Activated CD4-positive, alpha-beta memory T cell treated with anti-CD3 and anti-CD28 coated beads for 36 hours (primary cell): ENCODE measurements around the gene SLA2. TPM values are rescaled to one million over a fixed set of nuclear protein-coding genes. Genes with fewer than 3 reads are reported as not detected.
A peak's percentile ranks its signal among the peaks of the same experiment; 100 is the strongest.

Experiments used
- CTCF ChIA-PET: fragments of 350-600 bp; sonication (Branson Sonifier 250); formaldehyde crosslinking; loops from one replicate; lab custom pipeline; 2021; ENCODE audit warnings: antibody characterized with exemption, inconsistent platforms; lab: Charles Lee
- POLR2A ChIA-PET: fragments of 350-600 bp; sonication (Branson Sonifier 250); formaldehyde crosslinking; loops from one replicate; lab custom pipeline; 2021; ENCODE audit warnings: antibody characterized with exemption; lab: Charles Lee
- DNase-seq: peaks from one replicate; pipeline ENCODE4 v3.0.0-alpha.2; 2020
- H3K27ac Mint-ChIP-seq: one replicate; pipeline ENCODE4 v1.8.0; 2021; ENCODE audit warnings: mixed read lengths
- H3K27me3 Mint-ChIP-seq: one replicate; pipeline ENCODE4 v1.8.0; 2021; ENCODE audit warnings: mixed read lengths
- H3K36me3 Mint-ChIP-seq: one replicate; pipeline ENCODE4 v1.8.0; 2021; ENCODE audit warnings: mixed read lengths
- H3K4me1 Mint-ChIP-seq: one replicate; pipeline ENCODE4 v1.8.0; 2021; ENCODE audit warnings: low read depth, mixed read lengths
- H3K4me3 Mint-ChIP-seq: one replicate; pipeline ENCODE4 v1.8.0; 2021; ENCODE audit warnings: mild to moderate bottlenecking, mixed read lengths
- H3K9me3 Mint-ChIP-seq: one replicate; pipeline ENCODE4 v1.8.0; 2021; ENCODE audit warnings: mixed read lengths
- intact Hi-C: fragments of 100-400 bp; cut with micrococcal nuclease; formaldehyde crosslinking; loops from one replicate; pipeline ENCODE4 v1.15.1; 2023
- total RNA-seq, 2 experiments: library from RNA; stranded (reverse); gene quantifications; one replicate each; pipeline ENCODE4 v1.2.3, GENCODE V29; 2021

SLA2 gene
- total RNA-seq, 2 experiments from 2014 or later, result 47.1 to 47.7 TPM

DNA sequence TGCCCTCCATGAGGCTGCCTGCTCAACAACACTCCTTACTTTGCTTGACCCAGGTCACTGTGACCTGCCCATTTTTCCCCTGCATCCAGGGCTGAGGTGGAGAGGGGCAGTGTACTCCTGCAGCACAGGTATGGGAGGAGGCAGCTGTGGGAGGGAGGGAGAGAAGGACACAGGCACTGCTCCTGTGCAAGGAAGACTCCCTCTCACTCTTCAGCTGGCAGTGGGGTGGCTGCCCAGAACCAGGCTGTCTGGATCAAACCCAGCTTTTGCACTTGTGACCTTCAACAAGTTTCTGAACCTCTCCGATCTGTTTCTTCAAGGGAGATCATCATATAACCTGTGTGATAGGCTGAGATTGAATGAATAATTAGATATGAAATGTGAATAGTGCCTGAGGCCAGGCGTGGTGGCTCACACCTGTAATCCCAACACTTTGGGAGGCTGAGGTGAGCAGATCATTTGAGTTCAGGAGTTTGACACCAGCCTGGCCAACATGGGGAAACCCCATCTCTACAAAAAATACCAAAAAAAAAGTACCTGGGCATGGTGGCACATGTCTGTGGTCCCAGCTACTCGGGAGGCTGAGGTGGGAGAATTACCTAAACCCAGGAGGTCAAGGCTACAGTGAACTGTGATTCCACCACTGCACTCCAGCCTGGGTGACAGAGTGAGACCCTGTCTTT lies 58.5 kb downstream of the SLA2 start:
- ChIA-PET CTCF (interaction anchor here (0.6 to 1.9 kb wide), 4 partner anchors 13 to 149 kb away, joined by 3 to 12 read pairs (median 3); partner anchors contain the start of gene TGIF2), POLR2A (interaction anchor here (1.5 to 2.1 kb wide), 2 partner anchors 12 to 14 kb away, joined by 5 to 6 read pairs; partner anchors contain the start of gene TGIF2)
- Mint-ChIP-seq H3K4me1 (peaks cover 28% of the 10 kb centered on the region), H3K27me3 (no peaks in the 10 kb centered on the region), H3K9me3 (no peaks in the 10 kb centered on the region), H3K4me3 (no peak overlapping the region), H3K27ac (peak overlapping the region; percentile 24), H3K36me3 (peaks cover 26% of the 10 kb centered on the region)
- intact Hi-C loops, result no loop called here
- no peak for DNase-seq

DNA sequence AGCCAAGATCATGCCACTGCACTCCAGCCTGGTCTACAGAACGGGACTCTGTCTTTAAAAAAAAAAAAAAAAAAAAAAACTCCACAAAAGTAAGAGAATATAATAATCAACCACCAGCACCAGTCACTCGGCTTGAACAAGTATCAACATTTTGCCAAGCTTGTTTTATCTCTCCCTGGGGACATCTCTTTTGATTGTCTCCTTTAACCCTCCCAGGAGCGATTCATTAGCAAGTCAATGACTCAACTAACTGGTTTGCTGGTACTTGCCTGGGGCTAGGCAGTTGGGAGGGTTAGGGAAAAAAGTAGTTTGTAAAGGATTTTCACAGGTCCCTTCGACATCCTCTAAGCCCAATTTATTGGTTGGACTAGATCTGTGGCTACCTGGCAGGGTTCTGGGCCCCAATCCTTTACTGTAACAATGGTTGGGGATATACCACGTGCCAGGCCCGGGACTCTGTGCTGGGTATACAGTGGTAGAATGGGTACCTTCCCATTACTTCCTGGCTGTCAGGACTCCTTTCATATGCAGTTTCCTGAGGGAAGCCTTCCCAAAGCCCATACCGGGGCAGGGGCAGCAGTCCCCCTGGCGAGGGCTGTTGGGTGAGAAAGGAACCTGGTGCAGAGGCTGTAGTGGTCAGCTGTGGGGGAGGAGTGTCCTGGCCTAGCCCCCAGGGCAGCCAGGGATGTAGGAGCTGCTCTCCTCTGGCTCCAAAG lies 60.4 kb downstream of the SLA2 start:
- H3K27ac Mint-ChIP-seq, result no peak overlapping the region
- CTCF ChIA-PET, result interaction anchor here (0.7 to 2.0 kb wide), 2 partner anchors 8 to 11 kb away, joined by 4 to 6 read pairs; no protein-coding TSS in a partner anchor
- no peak overlapping the region for H3K4me3 Mint-ChIP-seq
- H3K27me3 Mint-ChIP-seq, result no peaks in the 10 kb centered on the region
- intact Hi-C loops, result no loop called here
- H3K4me1 Mint-ChIP-seq, result peaks cover 24% of the 10 kb centered on the region
- H3K9me3 Mint-ChIP-seq, result no peaks in the 10 kb centered on the region
- POLR2A ChIA-PET, result interaction anchor here (0.6 kb wide), 1 partner anchor 9 kb away, joined by 4 read pairs; no protein-coding TSS in a partner anchor
- peaks cover 28% of the 10 kb centered on the region for H3K36me3 Mint-ChIP-seq
- no peak for DNase-seq

DNA sequence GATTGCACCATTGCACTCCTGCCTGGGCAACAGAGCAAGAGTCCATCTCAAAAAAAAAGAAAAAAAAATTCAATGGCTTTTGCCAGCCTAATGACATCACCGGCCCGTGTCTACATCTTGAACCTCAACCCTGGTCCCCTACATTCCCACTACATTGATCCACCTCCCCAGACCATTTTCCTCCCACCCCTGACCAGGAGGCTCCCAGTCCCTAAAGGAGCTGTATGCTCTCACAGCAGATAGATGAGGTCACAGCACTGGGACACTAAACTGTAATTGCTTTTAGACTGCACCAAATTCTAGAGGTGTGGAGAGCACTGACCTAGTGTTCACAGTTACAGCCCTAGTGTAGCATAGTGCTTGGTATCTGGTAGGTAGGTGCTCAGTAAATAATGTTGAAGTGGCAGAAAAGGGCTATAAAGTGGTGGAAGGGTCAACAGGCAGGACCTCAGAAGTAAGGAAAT lies 61.9 kb downstream of the SLA2 start:
- peak overlapping the region; percentile 26 for H3K27ac Mint-ChIP-seq
- ChIA-PET CTCF (interaction anchor here (1.2 kb wide), 1 partner anchor 10 kb away, joined by 4 read pairs; no protein-coding TSS in a partner anchor), POLR2A (interaction anchor here (1.6 kb wide), 1 partner anchor 12 kb away, joined by 3 read pairs; no protein-coding TSS in a partner anchor)
- H3K36me3 Mint-ChIP-seq, result peaks cover 41% of the 10 kb centered on the region
- no peak overlapping the region for H3K4me3 Mint-ChIP-seq
- intact Hi-C loops, result no loop called here
- H3K27me3 Mint-ChIP-seq, result no peaks in the 10 kb centered on the region
- H3K9me3 Mint-ChIP-seq, result no peaks in the 10 kb centered on the region
- peaks cover 27% of the 10 kb centered on the region for H3K4me1 Mint-ChIP-seq
- DNase-seq, result no peak

DNA sequence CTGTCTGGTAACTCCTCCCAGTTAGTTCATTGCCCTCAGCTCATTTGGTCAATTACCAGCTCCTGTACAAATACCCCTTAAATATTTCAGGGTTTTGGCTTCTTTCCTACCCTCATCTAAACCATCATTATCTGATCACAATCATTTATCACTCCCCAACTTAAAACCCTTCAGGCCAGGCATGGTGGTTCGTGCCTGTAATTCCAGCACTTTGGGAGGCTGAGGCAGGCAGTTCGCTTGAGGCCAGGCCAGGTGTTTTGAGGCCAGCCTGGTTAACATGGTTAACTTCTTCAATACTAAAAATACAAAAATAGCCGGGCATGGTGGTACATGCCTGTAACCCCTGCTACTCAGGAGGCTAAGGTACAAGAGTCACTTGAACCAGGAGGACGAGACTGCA lies 63.2 kb downstream of the SLA2 start:
- CTCF ChIA-PET, result no interaction called here
- intact Hi-C loops, result loop anchor here (1.0 kb wide), 1 partner anchor 11 kb away; no protein-coding TSS in a partner anchor

DNA sequence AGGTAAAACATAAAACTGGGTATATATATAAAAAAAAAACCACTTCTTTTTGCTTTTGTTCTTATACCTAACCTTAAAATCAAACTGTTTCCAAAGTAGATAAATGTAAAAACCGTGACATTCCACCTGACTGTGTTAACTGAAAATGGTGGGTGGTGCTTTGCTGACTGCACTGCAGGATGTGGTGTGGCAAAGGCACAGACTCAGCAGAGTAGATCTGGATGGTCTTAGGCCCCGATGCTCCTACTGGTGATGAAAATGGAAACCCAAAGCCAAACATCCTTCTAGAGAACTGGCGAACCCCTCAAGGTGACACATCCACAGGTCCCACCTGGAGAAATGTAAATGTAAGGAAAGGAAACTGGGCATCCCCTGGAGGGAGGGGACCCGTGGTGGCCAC lies 63.7 kb downstream of the SLA2 start:
- peaks cover 25% of the 10 kb centered on the region for H3K4me1 Mint-ChIP-seq
- DNase-seq, result peak; percentile 60
- no peaks in the 10 kb centered on the region for H3K27me3 Mint-ChIP-seq
- H3K36me3 Mint-ChIP-seq, result peaks cover 38% of the 10 kb centered on the region
- intact Hi-C loops, result loop anchor here (1.0 kb wide), 1 partner anchor 12 kb away; no protein-coding TSS in a partner anchor
- H3K9me3 Mint-ChIP-seq, result no peaks in the 10 kb centered on the region
- H3K27ac Mint-ChIP-seq, result peak overlapping the region; percentile 84
- ChIA-PET POLR2A (interaction anchor here (1.6 kb wide), 1 partner anchor 13 kb away, joined by 3 read pairs; no protein-coding TSS in a partner anchor), CTCF (no interaction called here)
- no peak overlapping the region for H3K4me3 Mint-ChIP-seq

More for the DNA sequence above, 63.2 kb downstream of the SLA2 start:
- Mint-ChIP-seq H3K36me3 (peaks cover 43% of the 10 kb centered on the region), H3K4me3 (no peak overlapping the region), H3K4me1 (peaks cover 29% of the 10 kb centered on the region), H3K9me3 (no peaks in the 10 kb centered on the region), H3K27me3 (no peaks in the 10 kb centered on the region), H3K27ac (peak overlapping the region; percentile 84)
- no peak for DNase-seq
- POLR2A ChIA-PET, result interaction anchor here (0.6 to 1.6 kb wide), 2 partner anchors 8 to 13 kb away, joined by 3 read pairs; no protein-coding TSS in a partner anchor

DNA sequence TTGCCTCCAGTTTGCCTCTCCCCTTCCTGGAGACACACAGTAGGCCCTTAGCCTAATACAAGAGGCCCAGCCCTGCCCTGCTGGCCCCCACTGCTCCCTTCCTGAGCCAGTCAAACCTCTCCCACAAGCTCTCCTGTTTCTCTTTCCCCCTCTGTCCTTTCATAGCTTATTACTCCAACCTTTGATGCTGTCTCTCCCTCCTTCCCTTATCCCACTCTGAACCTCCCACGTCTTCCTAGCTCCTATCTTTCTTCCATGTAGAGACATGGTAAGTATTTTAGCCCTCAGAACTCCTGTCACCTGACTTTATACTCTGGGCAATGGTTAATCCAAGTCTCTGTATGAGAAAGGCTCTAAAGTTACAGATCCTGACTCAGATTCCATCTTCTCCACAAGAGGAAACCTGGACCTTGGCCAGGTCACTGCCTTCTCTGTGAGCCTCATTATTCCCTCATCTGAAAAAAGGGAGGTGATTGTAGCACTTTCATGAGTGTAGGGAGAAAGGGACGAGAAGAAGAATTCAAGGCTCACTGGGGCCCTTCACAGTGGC lies 65.9 kb downstream of the SLA2 start:
- Mint-ChIP-seq H3K4me3 (no peak overlapping the region), H3K27me3 (no peaks in the 10 kb centered on the region), H3K4me1 (peaks cover 34% of the 10 kb centered on the region), H3K36me3 (peaks cover 39% of the 10 kb centered on the region), H3K9me3 (no peaks in the 10 kb centered on the region), H3K27ac (peak overlapping the region; percentile 34)
- ChIA-PET POLR2A (no interaction called here), CTCF (no interaction called here)
- no peak for DNase-seq
- intact Hi-C loops, result no loop called here

DNA sequence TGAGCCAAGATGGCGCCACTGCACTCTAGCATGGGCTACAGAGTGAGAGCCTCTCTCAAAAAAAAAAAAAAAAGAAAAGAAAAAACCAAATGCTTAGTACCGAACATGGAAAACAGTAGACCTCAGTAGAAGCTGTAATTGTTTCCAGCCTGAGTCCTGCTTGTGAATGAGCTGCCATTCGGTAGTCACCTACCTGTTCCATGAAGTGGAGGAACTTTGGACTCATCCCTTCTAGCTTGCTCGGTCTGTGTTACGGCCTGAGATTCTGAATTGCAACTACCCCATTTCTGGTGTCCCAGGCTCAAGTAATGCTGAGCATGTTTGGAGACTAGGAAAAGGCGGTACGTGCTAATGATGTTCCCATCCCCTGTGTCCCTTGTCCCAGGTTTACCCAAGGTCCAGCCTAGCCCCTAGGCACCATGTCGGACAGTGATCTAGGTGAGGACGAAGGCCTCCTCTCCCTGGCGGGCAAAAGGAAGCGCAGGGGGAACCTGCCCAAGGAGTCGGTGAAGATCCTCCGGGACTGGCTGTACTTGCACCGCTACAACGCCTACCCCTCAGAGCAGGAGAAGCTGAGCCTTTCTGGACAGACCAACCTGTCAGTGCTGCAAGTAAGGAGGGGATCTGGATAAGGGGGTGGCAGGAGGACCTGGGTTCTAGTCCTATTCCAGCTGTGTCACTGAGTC lies 67.5 kb downstream of the SLA2 start:
- Mint-ChIP-seq H3K9me3 (no peaks in the 10 kb centered on the region), H3K36me3 (peaks cover 40% of the 10 kb centered on the region), H3K4me3 (no peak overlapping the region), H3K27ac (no peak overlapping the region), H3K4me1 (peaks cover 39% of the 10 kb centered on the region), H3K27me3 (no peaks in the 10 kb centered on the region)
- ChIA-PET POLR2A (no interaction called here), CTCF (interaction anchor here (1.1 to 1.5 kb wide), 3 partner anchors 13 to 28 kb away, joined by 3 to 5 read pairs (median 4); partner anchors contain the start of gene RAB5IF)
- intact Hi-C loops, result no loop called here
- DNase-seq, result no peak

DNA sequence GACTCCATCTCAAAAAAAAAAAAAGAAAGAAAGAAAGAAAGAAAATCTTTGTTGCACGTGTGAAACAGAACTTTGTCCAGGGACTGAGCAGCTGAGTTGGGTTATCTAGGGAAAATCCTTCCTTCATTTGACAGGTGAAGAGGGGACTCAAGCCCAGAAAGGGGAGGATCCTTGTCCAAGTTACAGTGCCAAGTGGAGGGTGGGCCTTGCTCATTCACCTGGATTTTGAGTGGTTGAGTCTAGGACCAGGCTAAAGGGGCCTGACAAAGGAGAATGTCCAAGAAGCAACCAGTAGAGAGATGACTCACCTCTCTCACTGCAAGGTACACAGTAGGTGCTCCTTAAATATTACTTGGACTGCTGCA lies 69.9 kb downstream of the SLA2 start:
- no peaks in the 10 kb centered on the region for H3K9me3 Mint-ChIP-seq
- H3K27me3 Mint-ChIP-seq, result no peaks in the 10 kb centered on the region
- H3K4me3 Mint-ChIP-seq, result peak overlapping the region; percentile 87
- H3K27ac Mint-ChIP-seq, result no peak overlapping the region
- peaks cover 28% of the 10 kb centered on the region for H3K36me3 Mint-ChIP-seq
- intact Hi-C loops, result no loop called here
- CTCF ChIA-PET, result interaction anchor here (0.6 to 5.6 kb wide), 6 partner anchors 12 to 600 kb away, joined by 3 to 40 read pairs (median 5); partner anchors contain the start of gene RAB5IF
- POLR2A ChIA-PET, result interaction anchor here (0.7 to 5.1 kb wide), 4 partner anchors 9 to 29 kb away, joined by 3 to 51 read pairs (median 4); partner anchors contain the start of gene RAB5IF
- H3K4me1 Mint-ChIP-seq, result peaks cover 38% of the 10 kb centered on the region
- DNase-seq, result no peak

DNA sequence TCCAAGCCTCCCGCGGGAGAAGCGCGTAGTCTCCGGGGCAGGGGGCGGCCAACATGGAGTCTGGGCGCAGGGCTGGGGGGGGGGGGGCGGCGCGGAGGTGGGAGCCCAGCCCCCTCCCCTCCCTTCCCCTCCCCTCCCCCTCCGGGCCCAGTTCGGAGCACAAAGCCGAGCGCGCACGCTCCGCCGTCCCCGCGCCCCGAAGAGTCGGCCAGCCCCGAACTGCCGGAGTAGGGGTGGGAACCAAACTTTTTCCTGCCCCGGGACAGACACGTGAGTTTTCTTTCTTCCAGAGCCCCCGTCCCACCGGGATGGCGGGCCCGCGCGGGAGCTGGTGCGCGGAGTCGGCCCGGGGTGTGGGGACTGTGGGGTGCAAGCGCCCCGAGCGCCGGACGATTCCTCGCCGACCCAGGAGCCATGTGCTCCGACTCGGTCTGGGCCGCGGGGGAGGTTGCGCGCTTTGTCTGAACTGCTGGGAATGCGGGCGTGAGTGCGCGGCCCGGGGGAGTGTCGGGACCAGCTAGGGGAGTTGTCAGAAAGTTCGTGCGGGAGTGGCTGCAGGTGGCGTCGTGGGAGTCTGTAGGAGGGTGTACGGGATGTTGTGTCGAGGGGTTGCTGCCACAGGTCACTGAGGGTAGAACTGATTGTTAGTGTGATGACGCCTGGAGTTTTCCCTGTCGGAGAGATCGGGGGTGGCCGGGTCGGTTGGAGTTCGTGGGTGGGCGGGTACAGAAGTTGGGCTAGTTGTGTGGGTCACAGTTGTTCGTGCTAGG lies 71.4 kb downstream of the SLA2 start:
- H3K4me1 Mint-ChIP-seq, result peaks cover 35% of the 10 kb centered on the region
- H3K4me3 Mint-ChIP-seq, result peak overlapping the region; percentile 87
- intact Hi-C loops, result no loop called here
- peak; percentile 59 for DNase-seq
- ChIA-PET POLR2A (interaction anchor here (0.9 to 5.1 kb wide), 11 partner anchors 8 to 159 kb away, joined by 3 to 51 read pairs (median 5); partner anchors contain the start of genes RAB5IF and SLA2), CTCF (interaction anchor here (1.2 to 5.6 kb wide), 5 partner anchors 14 to 31 kb away, joined by 3 to 40 read pairs (median 6); partner anchors contain the start of gene RAB5IF)
- no peaks in the 10 kb centered on the region for H3K27me3 Mint-ChIP-seq
- no peaks in the 10 kb centered on the region for H3K9me3 Mint-ChIP-seq
- peaks cover 17% of the 10 kb centered on the region for H3K36me3 Mint-ChIP-seq
- H3K27ac Mint-ChIP-seq, result peak overlapping the region; percentile 88

DNA sequence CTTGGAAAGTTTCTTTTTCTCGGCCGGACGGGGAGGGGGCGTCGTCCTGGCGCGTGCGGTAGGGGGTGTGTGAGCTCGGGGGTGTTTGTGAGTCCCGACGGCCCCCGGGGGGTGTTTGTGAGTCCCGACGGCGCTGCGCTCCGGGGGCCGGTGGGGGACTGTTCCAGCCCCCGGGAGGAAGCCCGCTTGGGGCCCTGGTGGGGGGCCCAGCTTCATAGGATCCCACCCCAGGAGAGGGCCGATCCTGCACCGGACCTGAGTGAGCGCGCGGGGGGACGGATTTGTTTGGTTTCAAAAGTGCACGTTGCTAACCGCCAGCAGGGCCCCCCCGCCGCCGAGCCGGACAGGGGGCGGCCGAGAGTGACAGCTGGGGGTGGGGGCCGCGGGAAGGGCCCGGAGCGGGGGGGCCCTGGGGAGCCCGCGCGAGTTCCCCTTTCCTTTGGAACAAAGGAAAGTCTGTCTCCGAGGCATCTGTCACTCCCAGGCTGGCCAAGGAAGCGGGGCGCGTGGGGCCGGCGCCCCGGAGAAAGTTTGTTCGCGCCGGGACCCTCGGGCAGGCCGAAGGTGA lies 72.1 kb downstream of the SLA2 start:
- peaks cover 35% of the 10 kb centered on the region for H3K4me1 Mint-ChIP-seq
- ChIA-PET CTCF (interaction anchor here (1.2 to 5.6 kb wide), 4 partner anchors 15 to 39 kb away, joined by 3 to 40 read pairs (median 8); partner anchors contain the start of gene RAB5IF), POLR2A (interaction anchor here (0.9 to 5.1 kb wide), 12 partner anchors 9 to 620 kb away, joined by 3 to 51 read pairs (median 6); partner anchors contain the start of genes RAB5IF, SCAND1 and SLA2)
- intact Hi-C loops, result loop anchor here (1.0 to 2.0 kb wide), 5 partner anchors 18 to 172 kb away; partner anchors contain the start of gene NDRG3
- H3K27me3 Mint-ChIP-seq, result no peaks in the 10 kb centered on the region
- H3K27ac Mint-ChIP-seq, result peak overlapping the region; percentile 88
- peak; percentile 32 for DNase-seq
- peak overlapping the region; percentile 66 for H3K4me3 Mint-ChIP-seq
- no peaks in the 10 kb centered on the region for H3K9me3 Mint-ChIP-seq
- H3K36me3 Mint-ChIP-seq, result peaks cover 13% of the 10 kb centered on the region
